ENCODE data around the gene EDN3.

DNA sequence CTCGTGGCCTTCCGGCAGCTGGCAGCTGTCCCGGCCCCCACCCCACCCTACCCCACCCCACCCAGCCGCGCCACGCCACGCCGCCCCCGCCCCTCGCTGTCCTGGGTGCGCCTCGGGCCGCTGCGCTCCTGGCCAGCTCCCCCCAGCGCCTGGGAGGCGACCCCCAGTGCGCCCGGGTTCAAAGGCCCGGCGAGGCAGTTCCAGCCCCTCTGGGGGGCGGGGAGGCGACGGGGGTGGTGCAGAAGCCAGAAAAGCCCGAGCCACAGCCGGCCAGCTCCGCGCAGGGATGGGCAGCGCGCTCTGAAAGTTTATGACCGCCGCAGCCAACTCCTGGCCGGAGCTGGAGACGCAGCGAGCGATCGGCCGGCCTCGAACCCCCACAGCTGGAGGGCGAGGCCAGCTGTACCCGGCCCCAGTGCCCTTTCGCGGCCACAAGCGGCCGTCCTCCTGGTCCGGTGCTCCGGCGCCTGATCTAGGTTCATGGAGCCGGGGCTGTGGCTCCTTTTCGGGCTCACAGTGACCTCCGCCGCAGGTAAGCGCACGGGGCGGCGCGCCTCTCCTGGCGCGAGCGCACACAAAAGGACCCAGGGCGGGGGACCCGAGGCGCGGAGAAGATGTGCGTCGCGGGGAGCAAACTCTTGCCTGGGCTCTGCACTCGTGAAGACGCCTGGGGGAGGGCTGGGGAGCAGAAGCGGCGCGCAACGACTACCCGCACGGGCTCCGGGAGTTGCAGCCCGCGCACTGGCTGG, at the start of gene EDN3:
- no peak for TF ChIP-seq CTCF (conservative IDR thresholded peaks at IDR 0.05 in 1 of 2, IDR thresholded peaks at IDR 0.05 in 1 of 2; ENCODE audit: low read depth in 1 of 2, low read length in 2 of 2)
- TF ChIP-seq EZH2 (IDR thresholded peaks at IDR 0.05; ENCODE audit: low read length, missing control alignments), result no peak

All from fibroblast of lung (primary cell).